ENCODE data around the gene MBD4. TPM values are rescaled to one million over a fixed set of nuclear protein-coding genes. Genes with fewer than 3 reads are reported as not detected.

MBD4 gene
- total and polyA plus RNA-seq, 3 donors from 2014 or later = 26.0 to 30.3 (median 27.6) TPM

GRCh38 chr3:129473067-129473768 lies 33.5 kb upstream of the MBD4 start:
- WGBS, 2 donors = 49 to 69% methylated on average over 4 of the region's 4 CpGs
- no peaks in the 10 kb centered on the region for H3K27me3 ChIP-seq
- H3K4me3 ChIP-seq = no peak overlapping the region
- H3K27ac ChIP-seq = no peak overlapping the region
- intact Hi-C loops (cut with DNase I; ENCODE audit: low total_unique reads) = no loop called here
- TF ChIP-seq CTCF (IDR thresholded peaks at IDR 0.05) (no peak), POLR2A (IDR thresholded peaks at IDR 0.05) (no peak)
- DNase-seq = no peak
- peaks cover 10% of the 10 kb centered on the region for H3K4me1 ChIP-seq
- no peaks in the 10 kb centered on the region for H3K9me3 ChIP-seq
- no peaks in the 10 kb centered on the region for H3K36me3 ChIP-seq (ENCODE audit: low read depth, missing control alignments)

- H3K9me3 ChIP-seq = no peaks in the 10 kb centered on the region
Measured at GRCh38 chr3:129470861-129471260, 31.1 kb upstream of the MBD4 start.

GRCh38 chr3:129469026-129469425 lies 29.3 kb upstream of the MBD4 start:
- Histone ChIP-seq H3K27me3 (no peaks in the 10 kb centered on the region), H3K4me3 (no peak overlapping the region), H3K9me3 (no peaks in the 10 kb centered on the region), H3K36me3 (ENCODE audit: low read depth, missing control alignments) (no peaks in the 10 kb centered on the region), H3K27ac (peak overlapping the region in 1 of 2 donors; percentile 53), H3K4me1 (peaks cover 10% of the 10 kb centered on the region)
- 47 to 50% methylated on average over 2 of the region's 2 CpGs for WGBS, 2 donors
- intact Hi-C loops (cut with DNase I; ENCODE audit: low total_unique reads) = no loop called here
- no peak for TF ChIP-seq POLR2A (IDR thresholded peaks at IDR 0.05)
- TF ChIP-seq CTCF (IDR thresholded peaks at IDR 0.05) = no peak
- DNase-seq = peak; percentile 29

More at GRCh38 chr3:129470861-129471260, 31.1 kb upstream of the MBD4 start:
- H3K36me3 ChIP-seq (ENCODE audit: low read depth, missing control alignments) = no peaks in the 10 kb centered on the region
- no peak overlapping the region for H3K27ac ChIP-seq
- intact Hi-C loops (cut with DNase I; ENCODE audit: low total_unique reads) = no loop called here
- H3K27me3 ChIP-seq = no peaks in the 10 kb centered on the region
- H3K4me1 ChIP-seq = peaks cover 10% of the 10 kb centered on the region
- TF ChIP-seq CTCF (IDR thresholded peaks at IDR 0.05) (no peak), POLR2A (IDR thresholded peaks at IDR 0.05) (no peak)
- 90 to 100% methylated on average over 2 of the region's 2 CpGs for WGBS, 2 donors
- no peak overlapping the region for H3K4me3 ChIP-seq
- no peak for DNase-seq

GRCh38 chr3:129467932-129468331 lies 28.2 kb upstream of the MBD4 start:
- Histone ChIP-seq H3K27me3 (no peaks in the 10 kb centered on the region), H3K4me3 (no peak overlapping the region), H3K4me1 (peaks cover 1% of the 10 kb centered on the region), H3K27ac (no peak overlapping the region), H3K36me3 (ENCODE audit: low read depth, missing control alignments) (no peaks in the 10 kb centered on the region), H3K9me3 (no peaks in the 10 kb centered on the region)
- no peak for DNase-seq
- intact Hi-C loops (cut with DNase I; ENCODE audit: low total_unique reads) = no loop called here
- WGBS, 2 donors = 77 to 100% methylated on average over 1 of the region's 1 CpG
- no peak for TF ChIP-seq CTCF (IDR thresholded peaks at IDR 0.05)
- TF ChIP-seq POLR2A (IDR thresholded peaks at IDR 0.05) = no peak

GRCh38 chr3:129463716-129464115 lies 24.0 kb upstream of the MBD4 start:
- no peaks in the 10 kb centered on the region for H3K36me3 ChIP-seq (ENCODE audit: low read depth, missing control alignments)
- 81 to 83% methylated on average over 4 of the region's 4 CpGs for WGBS, 2 donors
- H3K27me3 ChIP-seq = no peaks in the 10 kb centered on the region
- DNase-seq = no peak
- H3K4me3 ChIP-seq = no peak overlapping the region
- TF ChIP-seq CTCF (IDR thresholded peaks at IDR 0.05) (no peak), POLR2A (IDR thresholded peaks at IDR 0.05) (no peak)
- intact Hi-C loops (cut with DNase I; ENCODE audit: low total_unique reads) = no loop called here
- no peaks in the 10 kb centered on the region for H3K4me1 ChIP-seq
- H3K27ac ChIP-seq = no peak overlapping the region
- no peaks in the 10 kb centered on the region for H3K9me3 ChIP-seq

Data from testis (tissue), 3 donors.